ENCODE results near the gene ZC3H4. TPM values are rescaled to one million over a fixed set of nuclear protein-coding genes. Genes with fewer than 3 reads are reported as not detected.

ZC3H4 gene
- total and polyA plus RNA-seq, 9 of the 15 experiments (the other 6 are each of a cell fraction or from before 2014, with no cell fraction given), result 2.2 to 75.6 (median 18.3) TPM

GRCh38 chr19:47110521-47111005 lies 3.0 kb downstream of the ZC3H4 start (continued):
- TF ChIP-seq E2F6 (IDR thresholded peaks at IDR 0.05; ENCODE audit: borderline replicate concordance in 1 of 2, extremely low read depth in 1 of 2, insufficient read depth in 1 of 2, insufficient read length in 1 of 2, low read depth in 1 of 2, low read length in 1 of 2, poor library complexity in 1 of 2, severe bottlenecking in 1 of 2), result peak in 1 of 2 experiments; percentile 3
- 0 out of 2 replicates have a peak, but pooled peaks have one; percentile 18 for TF ChIP-seq SP1 (CRISPR knock-in tag; IDR thresholded peaks at IDR 0.05)
- TF ChIP-seq ZNF133 (CRISPR knock-in tag; IDR thresholded peaks at IDR 0.05), result no peak
- TF ChIP-seq ZNF780A (CRISPR knock-in tag; IDR thresholded peaks at IDR 0.05), result no peak
- peak; percentile 31 for TF ChIP-seq TAF1 (IDR thresholded peaks at IDR 0.05; ENCODE audit: control insufficient read depth, extremely low read depth, insufficient read depth, low read length, severe bottlenecking)
- TF ChIP-seq SMAD1 (IDR thresholded peaks at IDR 0.05; ENCODE audit: low read depth, low read length, partially characterized antibody), result peak; percentile 25
- no peak for TF ChIP-seq ZNF551 (CRISPR knock-in tag; IDR thresholded peaks at IDR 0.05)
- 0 out of 2 replicates have a peak, but pooled peaks have one; percentile 18 for TF ChIP-seq ATF6 (CRISPR knock-in tag; IDR thresholded peaks at IDR 0.05)
- TF ChIP-seq, protein P1, sequence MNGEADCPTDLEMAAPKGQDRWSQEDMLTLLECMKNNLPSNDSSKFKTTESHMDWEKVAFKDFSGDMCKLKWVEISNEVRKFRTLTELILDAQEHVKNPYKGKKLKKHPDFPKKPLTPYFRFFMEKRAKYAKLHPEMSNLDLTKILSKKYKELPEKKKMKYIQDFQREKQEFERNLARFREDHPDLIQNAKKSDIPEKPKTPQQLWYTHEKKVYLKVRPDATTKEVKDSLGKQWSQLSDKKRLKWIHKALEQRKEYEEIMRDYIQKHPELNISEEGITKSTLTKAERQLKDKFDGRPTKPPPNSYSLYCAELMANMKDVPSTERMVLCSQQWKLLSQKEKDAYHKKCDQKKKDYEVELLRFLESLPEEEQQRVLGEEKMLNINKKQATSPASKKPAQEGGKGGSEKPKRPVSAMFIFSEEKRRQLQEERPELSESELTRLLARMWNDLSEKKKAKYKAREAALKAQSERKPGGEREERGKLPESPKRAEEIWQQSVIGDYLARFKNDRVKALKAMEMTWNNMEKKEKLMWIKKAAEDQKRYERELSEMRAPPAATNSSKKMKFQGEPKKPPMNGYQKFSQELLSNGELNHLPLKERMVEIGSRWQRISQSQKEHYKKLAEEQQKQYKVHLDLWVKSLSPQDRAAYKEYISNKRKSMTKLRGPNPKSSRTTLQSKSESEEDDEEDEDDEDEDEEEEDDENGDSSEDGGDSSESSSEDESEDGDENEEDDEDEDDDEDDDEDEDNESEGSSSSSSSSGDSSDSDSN (IDR thresholded peaks at IDR 0.05; ENCODE audit: borderline replicate concordance in 1 of 2, low read depth in 2 of 2, low read length in 2 of 2), result 0 out of 4 replicates have a peak, but pooled peaks of 1 of the 2 experiments have one; percentile 2
- 0 out of 2 replicates have a peak, but pooled peaks have one; percentile 3 for TF ChIP-seq MXI1 (IDR thresholded peaks at IDR 0.05; ENCODE audit: low read depth, low read length)
- TF ChIP-seq MLLT1 (IDR thresholded peaks at IDR 0.05), result 0 out of 4 replicates have a peak, but pooled peaks of 1 of the 2 experiments have one; percentile 6
- TF ChIP-seq NFIX (CRISPR knock-in tag; IDR thresholded peaks at IDR 0.05; ENCODE audit: low read depth), result no peak
- TF ChIP-seq THRA (IDR thresholded peaks at IDR 0.05), result no peak
- no peak for TF ChIP-seq ZNF79 (CRISPR knock-in tag; IDR thresholded peaks at IDR 0.05; ENCODE audit: low read depth)
- no peak for TF ChIP-seq ZNF408 (CRISPR knock-in tag; IDR thresholded peaks at IDR 0.05; ENCODE audit: low read depth)
- TF ChIP-seq KAT7 (CRISPR knock-in tag; IDR thresholded peaks at IDR 0.05; ENCODE audit: borderline replicate concordance), result 0 out of 2 replicates have a peak, but pooled peaks have one; percentile 3
- TF ChIP-seq SMARCC2 (IDR thresholded peaks at IDR 0.05; ENCODE audit: low read depth), result 0 out of 2 replicates have a peak, but pooled peaks have one; percentile 19
